ENCODE results near the gene PCDH9. TPM values are rescaled to one million over a fixed set of nuclear protein-coding genes. Genes with fewer than 3 reads are reported as not detected.

Gene PCDH9
- total RNA-seq, 1 donor from 2014 or later = 20.2 TPM

DNA sequence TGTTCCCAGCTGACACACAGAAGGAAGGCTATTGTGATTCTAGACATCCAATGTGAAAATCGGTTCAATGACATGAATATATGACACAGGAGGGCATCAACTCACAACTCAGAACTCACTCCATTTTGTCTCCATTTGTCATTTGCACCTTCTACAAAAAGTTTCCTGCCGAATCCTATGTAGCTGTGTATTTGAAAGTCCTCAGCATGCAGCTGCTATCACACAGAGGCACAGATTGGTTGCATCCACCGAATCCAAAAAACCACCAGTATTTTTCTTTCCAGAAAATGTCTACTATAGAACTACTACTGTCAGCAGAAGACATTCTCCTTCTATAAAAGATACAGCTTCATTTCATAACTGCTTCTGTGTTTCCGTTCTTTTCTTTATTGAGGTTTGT lies 13.3 kb downstream of the PCDH9 start:
- H3K36me3 Mint-ChIP-seq = no peaks in the 10 kb centered on the region
- H3K9me3 Mint-ChIP-seq = no peaks in the 10 kb centered on the region
- no peak overlapping the region for H3K4me3 Mint-ChIP-seq
- TF ChIP-seq, protein P1, sequence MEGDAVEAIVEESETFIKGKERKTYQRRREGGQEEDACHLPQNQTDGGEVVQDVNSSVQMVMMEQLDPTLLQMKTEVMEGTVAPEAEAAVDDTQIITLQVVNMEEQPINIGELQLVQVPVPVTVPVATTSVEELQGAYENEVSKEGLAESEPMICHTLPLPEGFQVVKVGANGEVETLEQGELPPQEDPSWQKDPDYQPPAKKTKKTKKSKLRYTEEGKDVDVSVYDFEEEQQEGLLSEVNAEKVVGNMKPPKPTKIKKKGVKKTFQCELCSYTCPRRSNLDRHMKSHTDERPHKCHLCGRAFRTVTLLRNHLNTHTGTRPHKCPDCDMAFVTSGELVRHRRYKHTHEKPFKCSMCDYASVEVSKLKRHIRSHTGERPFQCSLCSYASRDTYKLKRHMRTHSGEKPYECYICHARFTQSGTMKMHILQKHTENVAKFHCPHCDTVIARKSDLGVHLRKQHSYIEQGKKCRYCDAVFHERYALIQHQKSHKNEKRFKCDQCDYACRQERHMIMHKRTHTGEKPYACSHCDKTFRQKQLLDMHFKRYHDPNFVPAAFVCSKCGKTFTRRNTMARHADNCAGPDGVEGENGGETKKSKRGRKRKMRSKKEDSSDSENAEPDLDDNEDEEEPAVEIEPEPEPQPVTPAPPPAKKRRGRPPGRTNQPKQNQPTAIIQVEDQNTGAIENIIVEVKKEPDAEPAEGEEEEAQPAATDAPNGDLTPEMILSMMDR (conservative IDR thresholded peaks at IDR 0.05) = no peak
- no peaks in the 10 kb centered on the region for H3K27me3 Mint-ChIP-seq
- no peak for DNase-seq (ENCODE audit: extremely low spot score, unreplicated experiment)
- H3K4me1 Mint-ChIP-seq (ENCODE audit: unreplicated experiment) = no peaks in the 10 kb centered on the region
- no peak overlapping the region for H3K27ac Mint-ChIP-seq

DNA sequence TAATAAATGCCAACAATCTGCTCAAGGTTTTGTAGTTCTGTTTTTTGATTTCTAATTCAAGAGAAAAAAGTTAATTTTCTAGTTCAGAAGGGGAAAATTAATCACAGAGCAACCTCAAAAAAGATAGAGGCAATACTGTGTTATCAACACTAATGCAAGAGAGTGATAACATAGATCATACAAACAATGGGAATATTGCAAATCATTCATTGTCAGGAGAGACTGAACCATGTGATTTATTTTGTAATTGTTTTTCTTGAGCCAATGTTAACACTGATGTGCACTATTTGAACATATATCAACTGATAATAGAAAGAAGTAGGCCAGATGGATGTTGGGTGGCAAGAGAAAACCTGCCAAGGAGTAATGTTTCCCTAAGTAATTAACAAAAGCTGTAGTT lies 19.9 kb downstream of the PCDH9 start:
- TF ChIP-seq, protein P1 (conservative IDR thresholded peaks at IDR 0.05) = no peak
- H3K27ac Mint-ChIP-seq = no peak overlapping the region
- no peaks in the 10 kb centered on the region for H3K4me1 Mint-ChIP-seq (ENCODE audit: unreplicated experiment)
- H3K9me3 Mint-ChIP-seq = no peaks in the 10 kb centered on the region
- H3K4me3 Mint-ChIP-seq = no peak overlapping the region
- no peak for DNase-seq (ENCODE audit: extremely low spot score, unreplicated experiment)
- H3K36me3 Mint-ChIP-seq = no peaks in the 10 kb centered on the region
- no peaks in the 10 kb centered on the region for H3K27me3 Mint-ChIP-seq

DNA sequence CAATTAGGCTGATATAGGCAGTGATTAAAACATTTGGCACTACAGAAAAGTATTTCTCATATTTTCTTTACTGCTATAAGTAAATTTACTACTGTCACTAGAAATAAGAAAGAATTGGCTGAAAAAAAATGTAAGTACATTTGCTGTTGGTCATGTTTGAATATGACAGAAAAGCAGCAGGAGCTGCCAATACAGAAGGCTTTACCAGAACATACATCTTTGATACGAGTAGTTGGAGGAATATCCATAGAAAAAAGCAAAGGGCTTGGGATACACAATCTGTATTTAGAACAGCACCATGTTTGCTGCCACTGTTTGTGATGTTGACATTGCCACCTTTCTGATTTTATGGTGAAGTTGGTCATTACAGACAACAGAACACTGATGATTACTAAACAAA lies 21.6 kb downstream of the PCDH9 start:
- TF ChIP-seq, protein P1 (conservative IDR thresholded peaks at IDR 0.05) = no peak
- no peak for DNase-seq (ENCODE audit: extremely low spot score, unreplicated experiment)
- no peaks in the 10 kb centered on the region for H3K27me3 Mint-ChIP-seq
- no peak overlapping the region for H3K27ac Mint-ChIP-seq
- H3K4me1 Mint-ChIP-seq (ENCODE audit: unreplicated experiment) = no peaks in the 10 kb centered on the region
- no peak overlapping the region for H3K4me3 Mint-ChIP-seq
- no peaks in the 10 kb centered on the region for H3K36me3 Mint-ChIP-seq
- H3K9me3 Mint-ChIP-seq = no peaks in the 10 kb centered on the region

GRCh38 chr13:67204764-67205163 lies 25.4 kb downstream of the PCDH9 start:
- H3K27ac Mint-ChIP-seq = no peak overlapping the region

GRCh38 chr13:67200605-67201004 lies 29.5 kb downstream of the PCDH9 start:
- no peaks in the 10 kb centered on the region for H3K27me3 Mint-ChIP-seq
- H3K9me3 Mint-ChIP-seq = no peaks in the 10 kb centered on the region
- TF ChIP-seq, protein P1 (conservative IDR thresholded peaks at IDR 0.05) = no peak
- peaks cover 5% of the 10 kb centered on the region for H3K4me1 Mint-ChIP-seq (ENCODE audit: unreplicated experiment)
- H3K36me3 Mint-ChIP-seq = no peaks in the 10 kb centered on the region
- no peak overlapping the region for H3K4me3 Mint-ChIP-seq
- DNase-seq (ENCODE audit: extremely low spot score, unreplicated experiment) = no peak
- no peak overlapping the region for H3K27ac Mint-ChIP-seq

More at GRCh38 chr13:67204764-67205163, 25.4 kb downstream of the PCDH9 start:
- DNase-seq (ENCODE audit: extremely low spot score, unreplicated experiment) = no peak
- Mint-ChIP-seq H3K4me1 (ENCODE audit: unreplicated experiment) (peaks cover 5% of the 10 kb centered on the region), H3K27me3 (no peaks in the 10 kb centered on the region), H3K9me3 (no peaks in the 10 kb centered on the region), H3K4me3 (no peak overlapping the region), H3K36me3 (no peaks in the 10 kb centered on the region)
- TF ChIP-seq, protein P1 (conservative IDR thresholded peaks at IDR 0.05) = no peak

GRCh38 chr13:67200183-67200582 lies 30.0 kb downstream of the PCDH9 start:
- Mint-ChIP-seq H3K27me3 (no peaks in the 10 kb centered on the region), H3K4me3 (no peak overlapping the region), H3K36me3 (no peaks in the 10 kb centered on the region), H3K9me3 (no peaks in the 10 kb centered on the region), H3K27ac (no peak overlapping the region), H3K4me1 (ENCODE audit: unreplicated experiment) (peaks cover 5% of the 10 kb centered on the region)
- DNase-seq (ENCODE audit: extremely low spot score, unreplicated experiment) = no peak
- TF ChIP-seq, protein P1 (conservative IDR thresholded peaks at IDR 0.05) = no peak

Measured in type B pancreatic cell (in vitro differentiated cells).